ENCODE measurements around the gene HCFC1R1.

HCFC1R1 gene

GRCh38 chr16:2974319-2975056, 49.3 kb downstream of the HCFC1R1 start:
- no peak for DNase-seq (ENCODE audit: low spot score)

- no peak for DNase-seq (ENCODE audit: low spot score)
Measured at GRCh38 chr16:2973605-2974318, 50.0 kb downstream of the HCFC1R1 start.

- no peak for DNase-seq (ENCODE audit: low spot score)
Measured at GRCh38 chr16:2973093-2973492, 50.6 kb downstream of the HCFC1R1 start.

Measured in HuH-7 (cell line).